Mucosa of gallbladder (tissue), 1 donor: ENCODE data around the gene FAHD1. TPM values are rescaled to one million over a fixed set of nuclear protein-coding genes. Genes with fewer than 3 reads are reported as not detected.
A peak's percentile ranks its signal among the peaks of the same experiment; 100 is the strongest.
"Not testable (repeated sequence)": the region's sequence is repeated elsewhere in the genome, so short reads cannot be mapped to it uniquely, and the experiment has no call there.

Experiments
- DNase-seq: peaks from one replicate; pipeline ENCODE4 v3.0.0-alpha.2; 2020; ENCODE audit warnings: low spot score
- total RNA-seq: library from RNA; stranded (reverse); gene quantifications from one replicate; pipeline ENCODE4 v1.2.1, GENCODE V29; 2021
- donor health status: DM: no; HTN: no; CAD: no.

FAHD1 gene
- total RNA-seq, 1 donor from 2014 or later: 49.6 TPM

DNA sequence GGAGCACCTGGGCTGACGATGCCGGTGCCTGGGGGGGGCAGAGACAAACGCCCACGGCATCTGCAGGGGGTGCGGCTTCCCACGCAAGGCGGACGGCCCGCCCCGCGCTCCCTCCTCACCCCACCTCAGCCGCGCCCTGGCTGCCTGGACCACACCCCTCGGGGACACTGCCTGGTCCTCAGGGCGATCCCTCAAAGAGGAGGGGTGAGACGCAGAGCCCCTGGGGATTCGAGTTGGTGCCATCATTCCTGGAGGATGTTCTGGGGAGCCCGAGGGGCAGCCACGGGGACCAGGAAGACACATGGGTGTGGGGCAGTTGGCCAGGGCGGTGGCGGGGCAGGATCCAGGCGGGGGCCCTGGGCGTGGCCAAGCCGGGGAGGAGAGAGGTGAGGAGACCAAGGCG, 37.4 kb upstream of the FAHD1 start:
- no peak for DNase-seq

GRCh38 chr16:1790261-1790610, 36.8 kb upstream of the FAHD1 start:
- no peak for DNase-seq

- DNase-seq: no peak
These were observed 36.3 kb upstream of the FAHD1 start for GRCh38 chr16:1790611-1791255.

DNA sequence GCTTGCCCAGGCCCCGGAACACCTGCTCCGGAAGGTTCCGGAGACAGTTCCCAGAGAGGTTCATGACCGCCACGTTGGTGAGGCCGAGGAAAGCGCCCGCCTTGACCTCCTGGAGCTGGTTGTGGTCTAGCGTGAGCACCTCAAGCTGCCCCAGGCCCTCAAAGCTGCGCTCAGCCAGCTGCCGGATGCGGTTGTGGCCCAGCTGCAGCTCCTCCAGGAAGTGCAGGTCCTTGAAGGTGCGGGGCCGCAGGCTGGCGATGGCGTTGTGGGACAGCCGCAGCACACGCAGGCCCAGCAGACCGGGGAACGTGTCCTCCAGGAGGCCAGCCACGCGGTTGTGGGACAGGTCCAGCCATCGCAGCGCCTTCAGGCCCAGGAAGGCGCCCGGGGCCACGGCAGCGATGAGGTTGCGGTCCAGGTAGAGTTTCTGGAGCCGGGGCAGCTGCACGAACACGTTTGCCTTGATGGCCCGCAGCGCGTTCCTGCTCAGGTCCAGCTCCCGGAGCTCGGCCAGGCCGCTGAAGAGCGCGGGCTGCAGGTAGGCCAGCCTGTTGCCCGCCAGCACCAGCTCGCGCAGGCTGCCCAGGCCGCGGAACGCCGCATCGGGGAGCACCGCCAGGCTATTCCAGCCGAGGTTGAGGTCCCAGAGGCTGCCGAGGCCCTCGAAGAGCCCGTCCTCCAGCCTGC, 35.6 kb upstream of the FAHD1 start:
- DNase-seq: no peak

GRCh38 chr16:1791943-1792812, 34.8 kb upstream of the FAHD1 start:
- DNase-seq: no peak

GRCh38 chr16:1792836-1793577, 34.0 kb upstream of the FAHD1 start:
- DNase-seq: no peak

- no peak for DNase-seq
These were observed 33.3 kb upstream of the FAHD1 start, which contains the start of gene IGFALS for GRCh38 chr16:1793578-1794220. Gene IGFALS, minus strand, starts transcription at chr16:1793705. Its CDS starts 53 bp downstream, at chr16:1793652.

GRCh38 chr16:1794221-1794871, 32.7 kb upstream of the FAHD1 start:
- no peak for DNase-seq

DNA sequence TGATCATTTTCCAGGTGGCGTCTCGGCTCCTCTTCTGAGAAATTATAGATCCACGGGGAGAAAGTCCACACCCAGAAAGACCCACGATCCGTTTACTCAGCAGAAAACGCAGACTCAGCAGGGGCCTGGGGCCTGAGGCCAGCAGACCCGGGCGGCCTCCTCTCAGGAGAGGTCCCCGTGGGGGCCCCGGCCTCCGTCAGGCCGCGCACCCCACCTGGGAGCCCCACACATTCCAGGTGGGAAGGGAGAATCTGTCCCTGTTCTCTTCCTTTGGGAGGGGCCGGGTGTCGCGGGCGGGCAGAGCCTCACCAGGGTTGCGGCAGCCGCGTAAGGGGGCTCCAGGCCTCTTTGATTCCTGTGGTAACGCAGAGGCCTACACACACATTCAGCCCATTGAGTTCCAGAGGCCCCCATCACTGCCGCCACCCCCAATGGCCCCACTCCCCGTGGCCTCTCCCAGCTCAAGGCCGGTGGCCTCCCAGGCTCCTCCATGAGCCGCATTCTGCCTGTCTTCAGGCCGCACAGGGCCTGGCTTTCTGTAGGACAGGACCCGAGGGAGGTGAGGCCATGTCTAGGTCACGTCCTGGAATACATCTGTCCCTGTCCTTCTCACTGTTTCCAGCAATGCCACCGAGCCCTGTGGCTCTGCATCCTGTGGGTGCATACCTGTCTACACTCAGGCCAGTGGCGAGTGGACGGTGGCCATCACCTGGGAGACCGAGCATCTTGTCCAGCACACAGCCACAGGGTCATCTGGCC, 31.9 kb upstream of the FAHD1 start:
- DNase-seq: no peak

DNA sequence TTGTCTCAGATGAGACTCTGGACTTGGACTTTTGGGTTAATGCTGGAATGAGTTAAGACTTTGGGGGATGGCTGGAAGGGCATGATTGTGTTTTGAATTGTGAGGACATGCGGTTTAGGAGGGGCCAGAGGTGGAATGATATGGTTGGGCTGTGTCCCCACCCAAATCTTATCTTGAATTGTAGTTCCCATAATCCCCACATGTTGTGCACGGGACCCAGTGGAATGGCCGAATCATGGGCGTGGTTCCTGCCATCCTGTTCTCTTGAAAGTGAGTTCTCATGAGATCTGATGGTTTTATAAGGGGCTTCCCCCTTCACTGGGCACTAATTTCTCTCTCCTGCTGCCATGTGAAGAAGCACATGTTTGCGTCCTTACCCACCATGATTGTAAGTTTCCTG, 27.7 kb upstream of the FAHD1 start:
- not testable (repeated sequence) for DNase-seq

DNA sequence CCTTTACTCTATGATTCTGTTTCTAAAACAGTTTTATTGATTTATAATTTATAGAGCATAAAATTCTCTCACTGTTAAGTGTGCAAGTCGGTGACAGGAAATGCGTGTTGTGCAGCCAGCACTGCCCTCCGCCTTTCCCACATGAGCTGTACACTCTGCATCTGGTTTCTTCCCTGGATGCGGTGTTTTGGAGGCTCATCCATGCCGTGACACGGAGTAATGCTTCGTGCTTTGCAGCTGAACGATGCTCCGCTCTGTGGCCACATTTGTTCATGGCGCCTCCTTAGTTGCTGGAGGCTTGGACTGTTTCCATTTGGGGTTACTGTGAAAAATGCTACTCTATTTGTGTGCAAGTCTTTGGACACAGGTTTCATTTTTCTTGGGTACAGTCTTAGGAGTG, 26.3 kb upstream of the FAHD1 start:
- DNase-seq: no peak

- no peak for DNase-seq
These were observed 19.4 kb upstream of the FAHD1 start for GRCh38 chr16:1807626-1808025.

GRCh38 chr16:1808691-1809090, 18.3 kb upstream of the FAHD1 start:
- no peak for DNase-seq

- DNase-seq: no peak
These were observed 17.7 kb upstream of the FAHD1 start for GRCh38 chr16:1809281-1809801.

- DNase-seq: no peak
These were observed 16.9 kb upstream of the FAHD1 start for GRCh38 chr16:1810106-1810505.

- DNase-seq: no peak
These were observed 16.5 kb upstream of the FAHD1 start for GRCh38 chr16:1810536-1810935.

DNA sequence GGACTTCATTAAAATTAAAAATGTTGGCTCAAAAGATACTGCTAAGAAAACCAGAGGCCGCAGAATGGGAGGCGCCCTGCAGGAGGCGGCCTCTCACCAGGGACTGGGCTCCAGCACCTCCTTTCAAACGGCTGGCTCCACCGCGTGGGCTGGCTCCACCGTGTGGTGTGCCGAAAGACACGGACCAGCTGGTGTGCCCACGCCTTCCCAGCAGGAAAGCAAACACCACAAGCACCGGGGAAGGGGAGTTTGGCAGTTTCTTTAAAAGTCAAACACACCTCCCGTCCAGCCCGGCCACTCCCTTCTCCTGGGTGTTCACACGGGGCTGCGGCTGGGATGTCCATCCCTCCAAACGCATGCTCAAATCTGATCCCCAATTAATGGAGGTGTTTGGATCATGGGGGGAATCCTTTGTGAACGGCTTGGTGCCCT, 14.3 kb upstream of the FAHD1 start:
- peak; percentile 73 for DNase-seq

GRCh38 chr16:1815461-1815860, 11.5 kb upstream of the FAHD1 start:
- no peak for DNase-seq

DNA sequence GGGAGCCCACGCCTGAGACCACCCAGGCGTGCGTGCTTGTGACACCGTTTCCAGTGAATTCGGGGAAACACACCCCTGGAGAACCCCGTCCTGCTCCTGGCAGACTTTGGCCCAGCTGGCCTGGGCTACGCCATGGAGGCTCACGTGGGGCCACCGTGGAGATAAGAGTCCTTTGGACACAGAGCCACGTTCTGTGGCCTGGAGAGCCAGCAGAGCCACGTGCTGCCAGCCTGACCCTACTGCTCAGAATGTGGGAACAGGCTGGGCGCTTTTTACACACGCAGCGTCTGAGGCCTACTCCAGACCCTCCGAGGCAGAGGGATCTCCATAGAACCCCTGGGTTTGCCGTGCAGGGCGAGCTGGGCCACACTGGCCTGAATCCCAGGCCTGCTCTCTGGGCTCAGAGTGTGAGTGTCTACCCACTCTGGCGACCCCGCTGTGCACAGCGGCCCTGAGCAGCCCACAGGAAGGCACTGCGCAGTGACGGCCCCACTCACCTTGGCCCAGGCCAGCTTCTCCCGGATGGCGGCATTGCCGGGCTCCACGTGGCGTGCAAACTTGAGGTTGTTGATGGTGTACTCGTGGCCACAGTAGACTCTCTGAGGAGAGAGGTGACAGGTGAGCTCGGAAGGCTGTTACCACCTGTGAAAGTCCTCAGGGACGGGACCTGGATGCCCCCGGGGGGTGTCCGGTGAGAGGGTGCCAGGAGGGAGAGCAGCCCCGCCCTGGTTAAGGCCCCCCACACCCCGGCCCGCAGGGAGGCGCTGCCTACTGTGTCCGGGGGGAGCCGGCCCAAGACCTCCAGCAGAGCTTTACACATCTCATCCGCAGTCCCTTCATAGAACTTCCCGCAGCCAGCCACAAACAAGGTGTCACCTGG, 10.4 kb upstream of the FAHD1 start:
- DNase-seq: no peak
